ENCODE data around the gene ACOX1.

DNA sequence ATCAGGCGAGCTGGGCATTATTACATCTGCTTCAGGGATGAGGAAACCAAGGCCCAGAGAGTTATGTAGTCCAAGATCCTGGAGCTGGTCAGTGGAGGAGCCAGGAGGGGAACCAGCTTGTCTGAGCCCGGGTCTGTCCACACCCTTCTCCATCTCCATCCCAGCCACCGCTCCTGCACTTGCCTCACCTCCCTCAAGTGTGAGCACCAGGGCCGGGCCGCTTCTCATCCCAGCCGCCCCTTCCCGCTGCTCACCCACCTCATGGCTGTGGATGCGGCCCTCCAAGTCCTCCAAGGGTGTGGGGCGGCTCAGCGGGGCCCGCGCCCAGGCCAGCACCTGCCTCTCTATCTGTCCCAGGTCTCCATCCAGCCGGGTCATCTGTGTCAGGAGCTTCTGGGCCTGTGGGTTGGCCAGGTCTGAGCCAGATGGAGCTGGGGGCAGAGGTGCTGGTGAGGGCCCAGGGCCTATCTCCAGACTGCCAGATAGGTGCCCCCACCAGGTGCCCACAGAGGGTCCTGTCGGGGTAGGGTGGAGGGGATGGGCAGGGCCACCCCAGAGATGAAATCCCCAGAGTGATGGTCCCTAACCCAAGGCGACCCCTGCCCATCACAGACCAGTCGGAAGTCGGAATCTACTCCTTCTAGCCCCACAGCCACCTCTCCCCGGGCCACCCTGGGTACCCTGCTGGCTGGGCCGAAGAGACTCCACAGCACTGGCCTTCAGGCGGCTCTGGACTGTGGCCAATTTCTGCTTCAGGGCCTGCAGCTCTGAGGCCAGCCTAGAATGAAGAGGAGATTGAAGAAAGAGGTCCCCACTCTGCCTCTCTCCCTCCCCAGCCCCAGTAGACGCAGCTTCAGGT, 38.7 kb upstream of the ACOX1 start:
- TF ChIP-seq POLR2A (IDR thresholded peaks at IDR 0.05; ENCODE audit: low read depth, low read length) (no peak), POLR2AphosphoS5 (IDR thresholded peaks at IDR 0.05; ENCODE audit: low read depth, low read length) (no peak), TAF1 (IDR thresholded peaks at IDR 0.05; ENCODE audit: borderline replicate concordance, low read depth, low read length) (no peak)
